Cardiac muscle cell (in vitro differentiated cells and primary cell): Measurements from ENCODE around the gene MYLK. TPM values are rescaled to one million over a fixed set of nuclear protein-coding genes. Genes with fewer than 3 reads are reported as not detected.
"Not testable (repeated sequence)": the region's sequence is repeated elsewhere in the genome, so short reads cannot be mapped to it uniquely, and the experiment has no call there.

Source experiments
- DNase-seq, 2 donors: peaks; one replicate each; pipeline versions ENCODE4 v3.0.0 to v3.0.0-alpha.2; 2010 to 2017; ENCODE audit warnings: low read depth in 1 of 2, low spot score in 1 of 2
- H3K27ac ChIP-seq: fragments of 200-600 bp; sonication (generic); 2 replicates; pipeline ENCODE4 v1.5.1; 2016
- H3K27me3 ChIP-seq: fragments of 200-600 bp; sonication (generic); 2 replicates; pipeline ENCODE4 v1.6.0; 2016; ENCODE audit warnings: control low read depth
- H3K36me3 ChIP-seq: fragments of 200-600 bp; sonication (generic); 2 replicates; pipeline ENCODE4 v1.5.1; 2016; ENCODE audit warnings: control low read depth
- H3K4me1 ChIP-seq: fragments of 200-600 bp; sonication (generic); 2 replicates; pipeline ENCODE4 v1.8.1; 2017; ENCODE audit warnings: low read depth, mild to moderate bottlenecking, mixed run types
- H3K4me3 ChIP-seq: fragments of 200-600 bp; sonication (generic); 2 replicates; pipeline ENCODE4 v1.5.1; 2016; ENCODE audit warnings: mild to moderate bottlenecking
- H3K9me3 ChIP-seq: fragments of 200-600 bp; sonication (generic); 2 replicates; pipeline ENCODE4 v1.5.1; 2017; ENCODE audit warnings: low read depth, mild to moderate bottlenecking, control low read depth
- CTCF ChIP-seq: IDR thresholded peaks from 2 replicates; pipeline ENCODE4 v1.5.1; 2012; ENCODE audit warnings: low read depth, mild to moderate bottlenecking, low read length
- polyA plus RNA-seq: library from polyadenylated mRNA; unstranded; fragments of >200 nt; fragmentation: Nextera tagmentation; extraction: Ambion mirVana; gene quantifications from 2 replicates; pipeline ENCODE4 v1.2.1, GENCODE V29; 2016
- total RNA-seq: library from RNA; depleted of rRNA; stranded (reverse); fragments of >200 nt; gene quantifications from 2 replicates; pipeline ENCODE4 v1.2.3, GENCODE V29; 2016

Gene MYLK
- total and polyA plus RNA-seq, 2 experiments from 2014 or later: 2.0 to 5.8 TPM

- no peak overlapping the region for H3K27ac ChIP-seq
- no peak overlapping the region for H3K4me3 ChIP-seq
- no peak for TF ChIP-seq CTCF
Measured at GRCh38 chr3:123720638-123721037, 163.5 kb downstream of the MYLK start.

GRCh38 chr3:123719862-123720453 lies 164.2 kb downstream of the MYLK start:
- DNase-seq: no peak

More at GRCh38 chr3:123720638-123721037, 163.5 kb downstream of the MYLK start:
- Histone ChIP-seq H3K27me3 (peaks cover 15% of the 10 kb centered on the region), H3K36me3 (no peaks in the 10 kb centered on the region), H3K9me3 (no peaks in the 10 kb centered on the region), H3K4me1 (no peaks in the 10 kb centered on the region)
- no peak for DNase-seq

GRCh38 chr3:123719061-123719756 lies 164.9 kb downstream of the MYLK start:
- H3K36me3 ChIP-seq, H3K4me3 ChIP-seq, H3K9me3 ChIP-seq, H3K4me1 ChIP-seq, H3K27ac ChIP-seq: not testable (repeated sequence)
- TF ChIP-seq CTCF: peak; percentile 76
- peak; percentile 83 to 90 for DNase-seq
- peaks cover 27% of the 10 kb centered on the region for H3K27me3 ChIP-seq

More at GRCh38 chr3:123719862-123720453, 164.2 kb downstream of the MYLK start:
- H3K27me3 ChIP-seq: peaks cover 21% of the 10 kb centered on the region
- TF ChIP-seq CTCF: no peak
- H3K9me3 ChIP-seq: no peaks in the 10 kb centered on the region
- no peaks in the 10 kb centered on the region for H3K36me3 ChIP-seq
- H3K27ac ChIP-seq: no peak overlapping the region
- H3K4me1 ChIP-seq: no peaks in the 10 kb centered on the region
- no peak overlapping the region for H3K4me3 ChIP-seq

GRCh38 chr3:123718108-123718507 lies 166.0 kb downstream of the MYLK start:
- DNase-seq: no peak
- H3K27me3 ChIP-seq: peaks cover 35% of the 10 kb centered on the region
- H3K27ac ChIP-seq: no peak overlapping the region
- no peak overlapping the region for H3K4me3 ChIP-seq
- H3K4me1 ChIP-seq: no peaks in the 10 kb centered on the region
- no peaks in the 10 kb centered on the region for H3K36me3 ChIP-seq
- TF ChIP-seq CTCF: no peak
- no peaks in the 10 kb centered on the region for H3K9me3 ChIP-seq

- DNase-seq: not testable (repeated sequence)
Measured at GRCh38 chr3:123717451-123717850, 166.7 kb downstream of the MYLK start.

GRCh38 chr3:123716411-123716810 lies 167.7 kb downstream of the MYLK start:
- H3K27ac ChIP-seq: no peak overlapping the region
- H3K27me3 ChIP-seq: peaks cover 44% of the 10 kb centered on the region
- TF ChIP-seq CTCF: no peak
- no peaks in the 10 kb centered on the region for H3K9me3 ChIP-seq
- H3K36me3 ChIP-seq: no peaks in the 10 kb centered on the region
- no peak for DNase-seq
- H3K4me1 ChIP-seq: no peaks in the 10 kb centered on the region
- no peak overlapping the region for H3K4me3 ChIP-seq

More at GRCh38 chr3:123717451-123717850, 166.7 kb downstream of the MYLK start:
- H3K9me3 ChIP-seq, H3K36me3 ChIP-seq, H3K4me1 ChIP-seq, H3K4me3 ChIP-seq, H3K27ac ChIP-seq: not testable (repeated sequence)
- peaks cover 37% of the 10 kb centered on the region for H3K27me3 ChIP-seq
